Stimulated activated CD8-positive, alpha-beta memory T cell treated with anti-CD3 and anti-CD28 coated beads, Interleukin-12 subunit alpha, Interleukin-12 subunit beta, amount 100 ng/mL, for 4 hours (primary cell): ENCODE measurements around the gene F8.
"Not testable (repeated sequence)": the region's sequence is repeated elsewhere in the genome, so short reads cannot be mapped to it uniquely, and the experiment has no call there.

Experiments used
- DNase-seq: peaks from one replicate; pipeline ENCODE4 v3.0.0-alpha.2; 2020; ENCODE audit warnings: low read depth

The F8 gene

GRCh38 chrX:154873329-154873728 lies 149.2 kb downstream of the F8 start:
- DNase-seq: no peak

DNA sequence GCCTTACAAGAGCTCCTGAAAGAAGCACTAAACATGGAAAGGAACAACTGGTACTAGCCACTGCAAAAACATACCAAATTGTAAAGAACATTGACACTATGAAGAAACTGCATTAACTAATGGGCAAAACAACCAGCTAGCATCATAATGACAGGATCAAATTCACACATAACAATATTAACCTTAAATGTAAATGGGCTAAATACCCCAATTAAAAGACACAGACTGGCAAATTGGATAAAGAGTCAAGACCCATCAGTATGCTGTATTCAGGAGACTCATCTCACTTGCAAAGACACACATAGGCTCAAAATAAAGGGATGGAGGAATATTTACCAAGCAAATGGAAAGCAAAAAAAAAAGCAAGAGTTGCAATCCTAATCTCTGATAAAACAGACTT lies 154.0 kb downstream of the F8 start:
- DNase-seq: not testable (repeated sequence)

DNA sequence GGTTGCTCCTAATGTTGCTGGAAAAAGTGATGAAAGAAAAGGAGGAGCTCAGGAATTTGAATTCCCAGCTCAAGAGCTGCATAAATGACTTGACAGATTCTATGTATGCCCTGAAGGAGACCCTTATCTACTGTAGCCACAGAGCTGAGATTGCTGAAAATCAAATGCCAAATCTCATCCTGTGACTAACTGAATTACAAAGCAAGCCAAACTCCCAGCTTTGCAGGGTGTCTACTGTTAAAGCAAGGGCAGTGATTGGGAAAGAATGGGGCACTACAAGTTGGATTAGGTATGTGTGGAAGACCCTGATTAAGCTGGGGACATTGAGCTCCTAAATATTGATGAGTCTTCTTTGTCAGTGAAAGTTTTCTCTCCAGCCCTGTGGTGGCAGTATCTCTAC lies 167.3 kb downstream of the F8 start:
- DNase-seq: no peak

DNA sequence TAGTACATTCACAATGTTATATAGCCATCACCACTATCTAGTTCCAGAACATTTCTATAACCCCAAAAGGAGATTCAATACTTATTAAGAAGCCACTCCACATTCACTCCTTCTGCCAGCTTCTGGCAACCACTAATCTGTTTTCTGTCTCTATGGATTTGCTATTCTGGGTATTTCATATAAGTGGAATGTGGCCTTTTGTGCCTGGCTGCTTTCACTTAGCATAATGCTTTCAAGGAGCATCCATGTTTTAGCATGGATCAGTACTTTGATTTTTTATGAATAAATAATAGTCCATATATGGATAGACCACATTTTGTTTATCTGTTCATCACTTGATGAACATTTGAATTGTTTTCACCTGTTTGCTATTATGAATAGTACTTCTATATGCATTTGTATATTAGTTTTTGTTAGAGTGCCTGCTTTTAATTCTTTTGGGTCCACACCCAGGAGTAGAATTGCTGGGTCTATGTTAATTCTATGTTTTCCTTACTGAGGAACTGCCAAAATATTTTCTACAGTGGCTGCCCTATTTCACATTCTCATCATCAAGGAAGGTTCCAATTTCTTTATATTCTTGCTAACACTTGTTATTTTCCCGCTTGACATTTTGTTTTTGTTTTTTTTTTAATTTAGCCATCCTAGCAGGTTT lies 171.4 kb downstream of the F8 start:
- no peak for DNase-seq

DNA sequence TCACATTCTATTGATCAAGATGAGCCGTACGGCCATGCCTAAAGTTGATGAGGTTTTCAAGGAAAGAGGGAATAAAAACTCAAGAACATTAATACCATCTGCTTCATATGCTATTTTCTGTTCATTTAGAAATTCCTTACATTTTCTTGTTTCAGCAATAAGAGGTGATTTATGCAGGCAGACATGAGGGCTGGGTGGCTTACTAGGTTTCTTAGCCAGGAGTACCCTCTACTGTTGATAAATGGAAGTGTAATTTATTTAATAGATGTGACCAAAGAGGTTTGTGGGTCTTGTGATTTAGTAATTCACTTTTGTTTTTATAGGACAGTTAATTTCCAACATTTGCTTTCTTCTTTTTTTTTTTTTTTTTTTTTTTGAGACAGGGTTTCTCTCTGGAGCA lies 181.7 kb downstream of the F8 start:
- no peak for DNase-seq

DNA sequence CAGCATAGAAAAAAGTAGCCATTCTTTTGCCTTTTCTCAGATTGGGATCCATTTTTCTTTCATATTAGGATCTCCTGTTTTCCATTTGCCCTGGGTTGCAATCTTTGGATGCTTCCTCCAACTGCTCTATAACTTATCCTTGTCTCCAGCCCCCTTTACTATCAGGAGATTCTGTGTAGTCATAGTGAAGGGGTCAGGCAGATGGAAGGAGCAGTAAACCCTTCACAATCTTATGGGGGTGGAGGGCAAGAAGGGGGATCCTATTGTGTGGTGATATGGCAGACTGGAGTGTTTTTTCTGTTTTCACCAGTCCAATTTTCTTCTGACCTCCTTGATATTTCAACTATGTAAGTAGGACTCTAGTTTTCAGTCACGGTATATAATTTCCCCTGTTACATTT lies 186.4 kb downstream of the F8 start:
- DNase-seq: no peak

DNA sequence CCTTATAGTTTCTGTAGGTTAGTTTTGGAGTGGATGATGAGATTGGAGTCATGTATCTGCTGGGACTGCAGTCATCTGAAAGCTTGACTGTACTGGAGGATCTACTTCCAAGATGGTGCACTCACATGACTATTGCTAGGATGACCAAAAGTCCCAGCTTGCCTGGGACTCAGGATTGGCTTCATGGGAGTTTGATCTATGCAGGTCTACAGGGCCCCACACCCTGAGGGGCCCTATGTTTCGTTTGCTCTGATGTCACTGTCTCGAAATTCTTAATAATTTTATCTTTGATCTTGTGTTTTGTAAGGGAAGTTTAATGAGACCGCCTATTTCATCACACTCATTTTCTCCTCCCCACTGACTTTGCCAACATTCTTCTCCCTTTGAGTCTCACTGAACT lies 188.0 kb downstream of the F8 start, which contains the start of gene SMIM9:
SMIM9 (minus strand) TSS at position 101 of the 400 bp plus-strand sequence. CDS start 3,806 bp downstream, outside the sequence.
- DNase-seq: no peak

GRCh38 chrX:154833746-154834274 lies 188.7 kb downstream of the F8 start:
- DNase-seq: no peak

DNA sequence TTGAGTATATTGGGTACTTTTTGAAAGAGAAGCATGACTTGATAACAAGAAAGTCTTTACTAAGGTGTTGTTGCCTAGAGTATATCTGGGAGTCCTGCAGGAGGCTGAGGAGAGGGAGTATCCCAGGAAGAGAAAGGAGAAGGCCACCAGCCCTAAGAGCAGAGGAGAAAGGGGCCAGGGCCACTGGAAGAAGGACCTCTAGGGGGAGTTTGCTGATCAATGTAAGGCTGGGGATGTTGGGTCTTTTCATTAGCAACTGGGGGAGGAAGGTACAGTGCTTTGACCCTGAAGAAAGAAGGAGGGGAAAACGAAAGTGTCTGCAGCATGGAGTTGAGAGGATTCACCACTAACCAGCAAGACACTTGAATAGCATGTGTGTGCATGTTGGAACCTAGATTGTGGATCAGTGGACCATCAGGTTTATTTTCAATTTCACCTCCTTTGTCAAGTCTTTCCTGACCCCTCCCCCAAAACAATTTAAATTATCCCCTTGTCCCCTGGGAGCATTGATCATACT lies 192.5 kb downstream of the F8 start:
- DNase-seq: no peak

GRCh38 chrX:154829134-154829533 lies 193.4 kb downstream of the F8 start:
- no peak for DNase-seq

DNA sequence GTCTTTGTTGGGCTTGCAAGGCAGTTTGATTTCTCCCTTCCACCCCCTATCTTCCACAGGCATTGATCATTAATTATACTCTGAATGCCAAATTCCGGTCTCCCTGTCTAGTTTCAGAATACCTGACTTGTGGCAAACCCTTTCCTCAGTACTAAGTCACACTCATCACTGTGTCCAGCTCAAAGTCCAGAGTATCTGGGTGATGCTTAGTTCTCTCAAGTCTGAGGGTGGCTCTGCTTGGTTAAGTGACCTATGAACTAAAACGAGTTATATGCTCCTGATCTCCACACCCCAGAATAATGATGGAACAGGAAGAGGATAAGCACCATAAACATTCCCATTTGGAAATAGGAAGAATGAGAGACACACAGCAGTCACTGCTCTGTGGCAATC lies 194.5 kb downstream of the F8 start:
- DNase-seq: no peak

DNA sequence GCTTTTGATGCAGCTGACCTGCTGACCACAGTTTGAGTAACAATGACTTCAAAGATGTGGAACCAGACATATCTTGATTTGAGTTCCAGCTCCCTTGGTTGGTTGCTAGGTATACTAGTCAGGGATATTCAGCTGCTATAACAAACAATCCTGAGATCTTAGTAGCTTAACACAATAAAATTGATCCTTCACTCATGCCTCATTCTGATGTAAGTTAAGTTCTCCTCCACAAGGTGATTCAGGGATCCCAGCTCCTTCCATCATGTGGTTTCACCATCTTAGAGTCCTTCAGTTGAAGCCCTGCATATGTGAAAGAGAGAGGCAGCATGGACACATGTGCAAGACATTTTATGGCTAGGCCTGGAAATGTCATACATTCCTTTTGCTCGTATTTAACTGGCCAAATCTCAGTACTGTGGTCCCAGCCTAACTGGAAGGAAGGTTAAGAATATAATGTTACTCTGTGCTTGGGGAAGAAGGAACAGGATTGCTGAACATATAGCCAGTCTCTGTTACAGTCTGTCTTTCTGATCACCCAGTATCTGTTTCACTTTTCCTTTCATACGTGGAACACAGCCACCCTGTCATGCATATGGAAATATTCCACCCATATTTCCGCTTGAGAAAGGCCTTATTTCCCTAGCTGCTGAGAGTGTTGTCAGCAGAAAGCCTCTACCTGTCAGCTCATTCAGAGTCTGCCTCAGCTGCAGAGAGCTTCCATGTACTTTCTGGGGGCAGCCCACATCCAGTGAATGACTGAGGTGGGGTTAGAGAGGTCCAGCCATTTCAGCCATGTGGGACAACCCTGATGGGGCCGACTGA lies 195.1 kb downstream of the F8 start:
- DNase-seq: no peak

DNA sequence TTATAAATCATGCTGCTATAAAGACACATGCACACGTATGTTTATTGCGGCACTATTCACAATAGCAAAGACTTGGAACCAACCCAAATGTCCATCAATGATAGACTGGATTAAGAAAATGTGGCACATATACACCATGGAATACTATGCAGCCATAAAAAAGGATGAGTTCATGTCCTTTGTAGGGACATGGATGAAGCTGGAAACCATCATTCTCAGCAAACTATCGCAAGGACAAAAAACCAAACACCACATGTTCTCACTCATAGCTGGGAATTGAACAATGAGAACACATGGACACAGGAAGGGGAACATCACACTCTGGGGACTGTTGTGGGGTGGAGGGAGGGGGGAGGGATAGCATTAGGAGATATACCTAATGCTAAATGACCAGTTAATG lies 196.9 kb downstream of the F8 start:
- DNase-seq: not testable (repeated sequence)

DNA sequence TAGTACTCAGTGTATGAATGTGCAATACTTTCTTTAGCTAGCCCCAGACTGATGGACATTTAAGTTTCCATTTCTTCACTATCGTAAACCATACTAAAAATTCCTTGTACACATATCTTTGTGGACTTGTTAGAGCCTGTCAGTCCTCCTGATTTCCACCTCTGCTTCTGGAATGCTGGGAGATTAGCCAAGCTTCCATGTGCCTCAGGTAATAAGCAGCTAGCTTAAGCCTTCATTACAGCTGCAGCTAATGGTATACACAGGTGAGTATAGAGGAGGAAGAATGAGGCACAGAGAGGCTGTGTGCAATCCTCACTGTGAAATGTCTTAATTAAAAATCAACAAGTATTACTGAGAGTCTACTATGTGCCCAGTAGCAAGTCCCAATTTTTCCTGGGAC lies 197.9 kb downstream of the F8 start:
- no peak for DNase-seq

GRCh38 chrX:154822029-154822428 lies 200.5 kb downstream of the F8 start:
- no peak for DNase-seq

DNA sequence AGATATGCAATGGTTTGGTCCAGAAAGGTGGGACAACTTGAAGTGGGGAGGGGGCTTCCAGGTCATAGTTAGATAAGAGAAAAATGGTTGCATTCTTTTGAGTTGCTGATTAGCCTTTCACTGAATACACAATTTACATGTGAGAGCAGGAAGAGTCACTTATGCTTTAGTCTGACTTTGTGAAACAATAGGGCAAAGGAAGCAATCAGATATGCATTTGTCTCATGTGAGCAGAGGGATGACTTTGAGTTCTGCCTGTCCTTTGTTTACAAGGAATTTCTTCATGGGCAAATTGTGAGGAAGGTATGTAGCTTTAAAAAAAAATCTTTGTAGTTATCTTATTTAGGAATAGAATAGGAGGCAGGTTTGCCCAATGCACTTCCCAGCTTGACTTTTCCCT lies 201.0 kb downstream of the F8 start:
- DNase-seq: no peak

DNA sequence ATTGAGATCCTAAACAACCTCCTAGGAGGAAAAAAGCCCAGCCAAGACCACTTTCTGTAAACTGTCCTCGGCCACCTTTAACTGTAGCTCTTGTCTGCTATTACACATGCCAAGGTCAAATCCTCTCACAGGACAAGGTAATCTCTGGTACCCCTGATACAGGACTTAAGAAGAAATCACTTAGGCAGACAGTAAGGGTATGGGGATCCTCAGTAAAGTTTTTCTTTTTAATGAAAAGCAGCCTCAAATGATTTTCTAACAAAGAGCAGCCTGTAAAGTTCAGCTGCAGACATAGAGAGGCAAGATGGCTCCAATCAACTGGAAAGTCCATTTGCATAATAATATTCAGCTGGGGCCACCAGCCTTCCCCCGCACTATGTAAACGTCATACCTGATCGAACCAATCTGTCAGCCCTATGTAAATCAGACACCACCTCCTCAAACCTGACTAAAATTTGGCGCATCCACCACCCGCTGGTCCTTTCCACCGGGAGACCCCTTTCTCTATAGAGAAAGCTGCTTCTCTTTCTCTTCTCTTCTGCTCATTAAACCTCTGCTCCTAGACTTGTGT lies 202.7 kb downstream of the F8 start:
- DNase-seq: no peak

GRCh38 chrX:154818916-154819770 lies 203.4 kb downstream of the F8 start:
- DNase-seq: no peak

DNA sequence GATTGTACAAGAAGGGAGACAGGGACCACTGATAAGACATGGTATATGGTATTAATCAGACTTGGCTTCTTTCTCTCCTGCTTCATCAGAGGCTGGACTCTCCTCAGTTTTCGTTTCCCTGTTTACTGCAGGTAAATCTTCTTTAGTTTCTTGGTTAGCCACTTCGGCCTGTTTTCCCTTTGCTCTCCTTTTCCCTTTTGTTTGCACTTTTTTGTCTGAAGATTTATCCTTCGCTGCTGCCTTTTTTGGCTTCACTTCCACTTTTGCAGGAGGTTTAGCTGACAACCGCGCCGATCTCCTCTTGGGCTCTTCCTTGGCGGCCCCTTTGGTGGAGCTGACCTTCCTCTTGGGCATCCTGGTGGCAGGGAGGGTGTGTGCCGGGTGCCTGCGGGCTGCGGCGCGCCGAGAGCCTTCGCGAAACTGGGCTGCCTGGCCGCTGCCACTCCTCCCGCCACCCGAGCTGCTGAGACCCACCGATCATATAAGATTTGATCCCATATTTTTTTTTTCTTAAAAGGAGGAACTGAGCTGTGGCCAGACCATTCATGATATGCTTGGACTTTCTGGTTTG lies 205.4 kb downstream of the F8 start:
- DNase-seq: not testable (repeated sequence)

DNA sequence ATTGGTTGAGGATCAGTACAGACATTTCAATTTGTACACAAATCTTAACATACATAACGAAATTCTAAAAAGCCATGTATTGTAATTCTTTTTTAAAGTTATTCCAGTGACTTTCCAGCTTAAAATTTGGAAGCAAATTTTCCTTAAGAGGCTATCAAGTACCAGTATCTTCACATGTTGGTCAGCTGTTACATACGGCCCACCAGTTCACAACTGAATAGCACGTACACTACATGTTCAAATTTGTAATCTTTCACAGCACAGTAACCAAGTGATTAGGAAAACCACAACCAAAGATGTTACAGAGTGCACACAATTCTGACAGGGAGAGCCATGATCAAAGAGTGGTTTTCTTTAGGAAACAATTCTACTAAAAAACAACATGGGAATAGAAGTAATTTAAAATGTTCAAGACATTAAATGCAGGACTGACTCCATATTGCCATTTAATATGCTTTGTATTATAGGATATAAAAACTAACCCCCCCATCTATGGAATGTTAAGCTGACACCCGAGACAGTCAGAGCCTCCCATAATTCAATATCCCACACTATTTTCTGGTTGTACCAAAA lies 206.1 kb downstream of the F8 start:
- DNase-seq: not testable (repeated sequence)

DNA sequence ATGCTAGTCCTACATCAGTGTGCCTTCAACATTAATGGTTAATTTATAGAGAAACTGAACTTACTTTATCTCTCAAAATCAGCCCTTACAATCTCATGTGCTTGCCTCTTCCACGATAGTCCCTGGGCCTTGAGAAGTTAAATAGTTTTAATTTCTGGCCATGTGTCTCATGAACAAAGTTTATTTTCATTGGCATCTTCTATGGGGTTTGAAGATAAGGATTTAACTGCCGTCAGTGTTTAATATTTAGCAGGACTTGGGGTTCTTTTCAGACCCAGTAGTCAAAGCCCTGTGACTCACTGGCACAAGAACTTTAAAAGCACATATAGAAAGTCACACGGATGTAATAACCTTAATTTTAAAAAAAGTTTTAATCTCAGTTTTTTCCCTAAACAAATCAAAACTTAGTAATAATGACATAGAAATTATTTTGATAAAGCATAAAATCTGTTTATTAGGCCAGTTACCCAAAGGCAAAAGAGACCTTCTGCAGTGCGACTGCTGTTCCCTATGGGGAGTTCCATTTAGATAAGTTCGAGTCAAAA lies 207.2 kb downstream of the F8 start:
- DNase-seq: no peak
